K562 (cell line): ENCODE data around the gene RHPN2. TPM values are rescaled to one million over a fixed set of nuclear protein-coding genes. Genes with fewer than 3 reads are reported as not detected.

Source experiments
- ETV1 ChIP-seq: fragments of 450-650 bp; conservative IDR thresholded peaks from 2 replicates; pipeline ENCODE4 v1.6.1; 2016; ENCODE audit warnings: missing genetic modification characterization, control low read depth, low read depth, missing compliant biosample characterization
- KLF16 ChIP-seq: IDR thresholded peaks from 2 replicates; pipeline ENCODE4 v1.6.1; 2016; ENCODE audit warnings: antibody characterized with exemption
- MGA ChIP-seq: fragments of 450-650 bp; IDR thresholded peaks from 2 replicates; pipeline ENCODE4 v1.6.1; 2016; ENCODE audit warnings: mild to moderate bottlenecking, moderate library complexity
- MTA2 ChIP-seq: fragments of 450-650 bp; IDR thresholded peaks from 2 replicates; pipeline ENCODE4 v1.6.1; 2016; ENCODE audit warnings: low read depth
- SIRT6 ChIP-seq: IDR thresholded peaks from one replicate; pipeline ENCODE4 v1.6.1; 2012; ENCODE audit warnings: low read depth, mild to moderate bottlenecking, control low read depth, inconsistent platforms, low read length, moderate library complexity
- SMC3 ChIP-seq: conservative IDR thresholded peaks from 2 replicates; pipeline ENCODE4 v1.6.1; 2011; ENCODE audit warnings: low read depth, low read length, improper control_type of control experiment; ENCODE audit not compliant: insufficient read depth
- TCF7 ChIP-seq: sonication (generic); IDR thresholded peaks from 2 replicates; pipeline ENCODE4 v1.6.1; 2016; ENCODE audit warnings: antibody characterized with exemption, borderline replicate concordance
- polyA plus RNA-seq, 8 experiments: library from polyadenylated mRNA; depleted of rRNA in 4 of 8; stranded (reverse) in 5 of 8; unstranded in 3 of 8; fragments of >200 nt; fragmentation: Nextera tagmentation in 2 of 8; fragmentation: Illumina TruSeq in 1 of 8; extraction: Ambion mirVana in 2 of 8; extraction: Trizol in 1 of 8; gene quantifications; 2 replicates each; pipeline versions ENCODE4 v1.2.1 to v1.2.3, GENCODE V29; 2011 to 2014; ENCODE audit warnings: inconsistent platforms in 1 of 8, missing spikeins in 1 of 8
- total RNA-seq, 7 experiments: library from RNA; depleted of rRNA in 6 of 7; stranded (reverse); fragments of >200 nt in 6 of 7; fragmentation: Illumina TruSeq in 2 of 7; extraction: Trizol in 2 of 7; gene quantifications; 2 replicates each; pipeline versions ENCODE4 v1.2.1 to v1.2.3, GENCODE V29; 2011 to 2021; ENCODE audit warnings: low replicate concordance in 1 of 7
- TF ChIP-seq, protein P1 (sequence below), 2 experiments: fragments of 250-450 bp in 1 of 2; fragments of 450-650 bp in 1 of 2; sonication (Bioruptor Pico) in 1 of 2; IDR thresholded peaks; 2 replicates each; pipeline versions ENCODE4 v1.6.1 to v1.8.0; 2016 to 2021; ENCODE audit warnings: mild to moderate bottlenecking in 2 of 2, moderate library complexity in 2 of 2, missing compliant biosample characterization in 1 of 2, missing genetic modification characterization in 1 of 2
- TF ChIP-seq, protein P2 (sequence below), 2 experiments: fragments of 450-650 bp; conservative IDR thresholded peaks; 2 replicates each; pipeline ENCODE4 v1.6.1; 2017; ENCODE audit warnings: mild to moderate bottlenecking in 2 of 2, moderate library complexity in 2 of 2
- TF ChIP-seq, protein P3 (sequence below): fragments of 450-650 bp; IDR thresholded peaks from 2 replicates; pipeline ENCODE4 v1.6.1; 2017; ENCODE audit warnings: antibody characterized with exemption

RHPN2 gene
- total and polyA plus RNA-seq, 9 of the 15 experiments (the other 6 are each of a cell fraction or from before 2014, with no cell fraction given): 0.63 to 9.9 (median 3.2) TPM

DNA sequence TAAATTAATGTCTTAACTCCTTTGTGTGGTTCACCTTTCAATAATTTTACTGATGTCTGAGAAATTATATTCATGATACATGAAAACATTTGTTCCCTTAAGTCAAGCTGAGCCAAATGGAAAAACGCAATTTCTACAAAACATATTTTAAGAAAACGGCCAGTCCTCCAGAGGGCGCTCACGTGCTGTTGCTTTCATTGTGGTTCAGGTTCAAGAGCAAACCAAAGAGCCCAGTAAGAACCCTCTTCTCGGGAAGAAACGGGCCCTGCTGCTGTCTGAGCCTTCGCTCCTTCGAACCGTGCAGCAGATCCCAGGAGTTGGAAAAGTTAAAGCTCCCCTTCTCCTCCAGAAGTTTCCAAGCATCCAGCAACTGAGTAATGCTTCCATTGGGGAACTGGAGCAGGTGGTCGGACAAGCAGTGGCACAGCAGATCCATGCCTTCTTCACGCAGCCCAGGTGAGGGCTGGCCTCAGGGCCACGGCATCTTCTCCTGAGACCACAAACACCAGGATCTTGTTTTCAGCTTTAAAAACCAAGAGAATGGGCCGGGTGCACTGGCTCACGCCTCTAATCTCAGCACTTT, 88.4 kb downstream of the RHPN2 start (continued):
- TF ChIP-seq, protein P1, sequence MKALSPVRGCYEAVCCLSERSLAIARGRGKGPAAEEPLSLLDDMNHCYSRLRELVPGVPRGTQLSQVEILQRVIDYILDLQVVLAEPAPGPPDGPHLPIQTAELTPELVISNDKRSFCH (CRISPR knock-in tag; IDR thresholded peaks at IDR 0.05): no peak
- TF ChIP-seq, protein P1 (tag; IDR thresholded peaks at IDR 0.05): no peak
- TF ChIP-seq TCF7 (no peak), SIRT6 (no peak), KLF16 (0 out of 2 replicates have a peak, but pooled peaks have one; percentile 12), SMC3 (peak; percentile 74), MGA (no peak), MTA2 (no peak), ETV1 (tag) (no peak)
- TF ChIP-seq, protein P2, sequence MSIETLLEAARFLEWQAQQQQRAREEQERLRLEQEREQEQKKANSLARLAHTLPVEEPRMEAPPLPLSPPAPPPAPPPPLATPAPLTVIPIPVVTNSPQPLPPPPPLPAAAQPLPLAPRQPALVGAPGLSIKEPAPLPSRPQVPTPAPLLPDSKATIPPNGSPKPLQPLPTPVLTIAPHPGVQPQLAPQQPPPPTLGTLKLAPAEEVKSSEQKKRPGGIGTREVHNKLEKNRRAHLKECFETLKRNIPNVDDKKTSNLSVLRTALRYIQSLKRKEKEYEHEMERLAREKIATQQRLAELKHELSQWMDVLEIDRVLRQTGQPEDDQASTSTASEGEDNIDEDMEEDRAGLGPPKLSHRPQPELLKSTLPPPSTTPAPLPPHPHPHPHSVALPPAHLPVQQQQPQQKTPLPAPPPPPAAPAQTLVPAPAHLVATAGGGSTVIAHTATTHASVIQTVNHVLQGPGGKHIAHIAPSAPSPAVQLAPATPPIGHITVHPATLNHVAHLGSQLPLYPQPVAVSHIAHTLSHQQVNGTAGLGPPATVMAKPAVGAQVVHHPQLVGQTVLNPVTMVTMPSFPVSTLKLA (conservative IDR thresholded peaks at IDR 0.05): no peak
- TF ChIP-seq, protein P3, sequence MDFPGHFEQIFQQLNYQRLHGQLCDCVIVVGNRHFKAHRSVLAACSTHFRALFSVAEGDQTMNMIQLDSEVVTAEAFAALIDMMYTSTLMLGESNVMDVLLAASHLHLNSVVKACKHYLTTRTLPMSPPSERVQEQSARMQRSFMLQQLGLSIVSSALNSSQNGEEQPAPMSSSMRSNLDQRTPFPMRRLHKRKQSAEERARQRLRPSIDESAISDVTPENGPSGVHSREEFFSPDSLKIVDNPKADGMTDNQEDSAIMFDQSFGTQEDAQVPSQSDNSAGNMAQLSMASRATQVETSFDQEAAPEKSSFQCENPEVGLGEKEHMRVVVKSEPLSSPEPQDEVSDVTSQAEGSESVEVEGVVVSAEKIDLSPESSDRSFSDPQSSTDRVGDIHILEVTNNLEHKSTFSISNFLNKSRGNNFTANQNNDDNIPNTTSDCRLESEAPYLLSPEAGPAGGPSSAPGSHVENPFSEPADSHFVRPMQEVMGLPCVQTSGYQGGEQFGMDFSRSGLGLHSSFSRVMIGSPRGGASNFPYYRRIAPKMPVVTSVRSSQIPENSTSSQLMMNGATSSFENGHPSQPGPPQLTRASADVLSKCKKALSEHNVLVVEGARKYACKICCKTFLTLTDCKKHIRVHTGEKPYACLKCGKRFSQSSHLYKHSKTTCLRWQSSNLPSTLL: no peak
